Spinal cord (tissue), 10 donors: Measurements from ENCODE around the gene CERS5. TPM values are rescaled to one million over a fixed set of nuclear protein-coding genes. Genes with fewer than 3 reads are reported as not detected.

Source experiments
- DNase-seq, 6 donors: peaks; one replicate each; pipeline versions ENCODE4 v3.0.0 to v3.0.0-alpha.2; 2013 to 2015; ENCODE audit warnings: low spot score in 6 of 6, low read depth in 4 of 6
- H3K27ac ChIP-seq: one replicate; pipeline ENCODE4 v1.5.1; 2013; ENCODE audit warnings: low read depth, low read length, control low read depth
- H3K27me3 ChIP-seq: one replicate; pipeline ENCODE4 v1.6.1; 2013; ENCODE audit warnings: low read length; ENCODE audit not compliant: control insufficient read depth, insufficient read depth
- H3K36me3 ChIP-seq: one replicate; pipeline ENCODE4 v1.6.1; 2013; ENCODE audit warnings: low read length; ENCODE audit not compliant: control insufficient read depth, insufficient read depth
- H3K4me1 ChIP-seq: one replicate; pipeline ENCODE4 v1.6.1; 2013; ENCODE audit warnings: low read length; ENCODE audit not compliant: control insufficient read depth, insufficient read depth
- H3K4me3 ChIP-seq: one replicate; pipeline ENCODE4 v1.5.1; 2013; ENCODE audit warnings: low read depth, low read length, control low read depth
- H3K9me3 ChIP-seq: one replicate; pipeline ENCODE4 v1.6.1; 2013; ENCODE audit warnings: low read length; ENCODE audit not compliant: control insufficient read depth, insufficient read depth
- WGBS: methylation state at CpG from one replicate; pipeline ENCODE4 v1.1.5; 2013; ENCODE audit warnings: missing lambda C conversion rate; ENCODE audit not compliant: insufficient coverage; 5-methylcytosine and 5-hydroxymethylcytosine counted together
- polyA plus RNA-seq, 2 donors: library from polyadenylated mRNA; unstranded; fragments of 120-200 nt; gene quantifications; one replicate each; pipeline ENCODE4 v1.2.1, GENCODE V29; 2013; ENCODE audit not compliant: insufficient read length in 2 of 2
- total RNA-seq, 2 donors: library from RNA; depleted of rRNA in 1 of 2; stranded (reverse); fragments of 120-200 nt in 1 of 2; fragments of >200 nt in 1 of 2; gene quantifications; one replicate each; pipeline versions ENCODE4 v1.2.3 to v1.2.4, GENCODE V29; 2013 to 2014
- donor health status: healthy.

CERS5 gene
- total and polyA plus RNA-seq, 4 donors, result 74.9 to 122 (median 93.8) TPM

GRCh38 chr12:50188875-50189575 is 21.9 kb upstream of the CERS5 start:
- DNase-seq, result no peak
- Histone ChIP-seq H3K27me3 (no peaks in the 10 kb centered on the region), H3K4me3 (no peak overlapping the region), H3K27ac (no peak overlapping the region), H3K36me3 (peaks cover 10% of the 10 kb centered on the region), H3K9me3 (no peaks in the 10 kb centered on the region), H3K4me1 (peaks cover 24% of the 10 kb centered on the region)
- WGBS, result 85% methylated on average over 2 of the region's 5 CpGs

GRCh38 chr12:50188241-50188781 is 21.1 kb upstream of the CERS5 start:
- Histone ChIP-seq H3K4me1 (peaks cover 24% of the 10 kb centered on the region), H3K4me3 (no peak overlapping the region), H3K27me3 (no peaks in the 10 kb centered on the region), H3K27ac (peak overlapping the region; percentile 76), H3K36me3 (peaks cover 10% of the 10 kb centered on the region), H3K9me3 (no peaks in the 10 kb centered on the region)
- DNase-seq, result peak in 1 of 6 donors; percentile 50
- WGBS, result 88% methylated on average over 2 of the region's 4 CpGs

- peaks cover 24% of the 10 kb centered on the region for H3K4me1 ChIP-seq
- H3K27ac ChIP-seq, result peak overlapping the region; percentile 76
- 20% methylated on average over 2 of the region's 7 CpGs for WGBS
Measured at GRCh38 chr12:50187084-50187900, 20.1 kb upstream of the CERS5 start.

GRCh38 chr12:50186681-50187080 is 19.5 kb upstream of the CERS5 start:
- Histone ChIP-seq H3K27ac (peak overlapping the region; percentile 76), H3K27me3 (no peaks in the 10 kb centered on the region), H3K4me1 (peaks cover 24% of the 10 kb centered on the region), H3K9me3 (no peaks in the 10 kb centered on the region), H3K36me3 (peaks cover 9% of the 10 kb centered on the region), H3K4me3 (no peak overlapping the region)
- DNase-seq, result peak in 1 of 6 donors; percentile 87
- no CpG with 5 or more reads among the region's 1 CpG for WGBS

More at GRCh38 chr12:50187084-50187900, 20.1 kb upstream of the CERS5 start:
- Histone ChIP-seq H3K9me3 (no peaks in the 10 kb centered on the region), H3K27me3 (no peaks in the 10 kb centered on the region), H3K36me3 (peaks cover 10% of the 10 kb centered on the region), H3K4me3 (no peak overlapping the region)
- peak in 2 of 6 donors; percentile 41 to 54 for DNase-seq

GRCh38 chr12:50185970-50186663 is 18.9 kb upstream of the CERS5 start:
- 30% methylated on average over 3 of the region's 6 CpGs for WGBS
- peak overlapping the region; percentile 44 for H3K27ac ChIP-seq
- DNase-seq, result peak in 5 of 6 donors; percentile 35 to 95 (median 61)

GRCh38 chr12:50185301-50185895 is 18.2 kb upstream of the CERS5 start:
- Histone ChIP-seq H3K27ac (peak overlapping the region; percentile 44), H3K4me1 (peaks cover 24% of the 10 kb centered on the region), H3K4me3 (no peak overlapping the region), H3K27me3 (no peaks in the 10 kb centered on the region), H3K36me3 (peaks cover 2% of the 10 kb centered on the region), H3K9me3 (no peaks in the 10 kb centered on the region)
- peak in 2 of 6 donors; percentile 13 to 51 for DNase-seq
- WGBS, result 32% methylated on average over 4 of the region's 4 CpGs

More at GRCh38 chr12:50185970-50186663, 18.9 kb upstream of the CERS5 start:
- no peaks in the 10 kb centered on the region for H3K27me3 ChIP-seq
- peaks cover 4% of the 10 kb centered on the region for H3K36me3 ChIP-seq
- H3K9me3 ChIP-seq, result no peaks in the 10 kb centered on the region
- no peak overlapping the region for H3K4me3 ChIP-seq
- H3K4me1 ChIP-seq, result peaks cover 24% of the 10 kb centered on the region

GRCh38 chr12:50184261-50184660 is 17.1 kb upstream of the CERS5 start:
- Histone ChIP-seq H3K27me3 (no peaks in the 10 kb centered on the region), H3K9me3 (no peaks in the 10 kb centered on the region), H3K4me3 (no peak overlapping the region), H3K4me1 (peaks cover 24% of the 10 kb centered on the region), H3K27ac (no peak overlapping the region), H3K36me3 (peaks cover 8% of the 10 kb centered on the region)
- 95% methylated on average over 5 of the region's 5 CpGs for WGBS
- DNase-seq, result no peak

GRCh38 chr12:50182461-50182860 is 15.3 kb upstream of the CERS5 start:
- peaks cover 14% of the 10 kb centered on the region for H3K4me1 ChIP-seq
- H3K36me3 ChIP-seq, result peaks cover 16% of the 10 kb centered on the region
- no peak overlapping the region for H3K27ac ChIP-seq
- no peak overlapping the region for H3K4me3 ChIP-seq
- no peaks in the 10 kb centered on the region for H3K27me3 ChIP-seq
- no peaks in the 10 kb centered on the region for H3K9me3 ChIP-seq
- peak in 1 of 6 donors; percentile 14 for DNase-seq

- Histone ChIP-seq H3K4me3 (no peak overlapping the region), H3K27me3 (no peaks in the 10 kb centered on the region), H3K4me1 (peaks cover 10% of the 10 kb centered on the region), H3K36me3 (peaks cover 16% of the 10 kb centered on the region), H3K27ac (no peak overlapping the region), H3K9me3 (no peaks in the 10 kb centered on the region)
- WGBS, result 91% methylated on average over 4 of the region's 4 CpGs
- DNase-seq, result no peak
Measured at GRCh38 chr12:50181691-50182090, 14.5 kb upstream of the CERS5 start.
